Measurements from ENCODE around the gene HUNK.

The HUNK gene

DNA sequence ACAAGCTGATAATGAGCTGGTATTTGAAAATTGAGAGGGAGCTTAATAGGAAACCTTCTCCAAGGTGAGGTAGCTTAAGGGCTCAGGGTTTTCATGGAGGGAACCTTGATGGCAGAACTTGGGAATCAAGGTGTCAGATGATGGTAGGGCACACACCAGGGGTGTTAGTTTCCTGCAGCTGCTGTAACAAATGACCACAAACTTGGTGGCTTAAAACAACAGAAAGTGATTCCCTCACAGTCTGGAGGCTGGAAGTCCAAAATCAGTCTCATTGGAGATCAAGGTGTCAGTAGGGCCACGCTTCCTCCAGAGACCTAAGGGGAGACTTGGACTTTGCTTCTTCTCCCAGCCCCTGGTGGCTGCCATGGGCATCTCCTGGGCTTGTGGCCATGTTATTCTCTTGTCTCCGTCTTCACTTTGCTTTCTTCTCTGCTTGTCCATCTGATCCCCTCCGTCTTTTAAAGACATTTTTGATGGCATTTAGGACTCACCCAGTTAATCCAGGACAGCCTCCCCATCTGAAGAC lies 45.5 kb downstream of the HUNK start:
- Mint-ChIP-seq H3K4me1 (no peaks in the 10 kb centered on the region), H3K9me3 (peaks cover 8% of the 10 kb centered on the region), H3K36me3 (no peaks in the 10 kb centered on the region), H3K27ac (no peak overlapping the region), H3K27me3 (peaks cover 15% of the 10 kb centered on the region), H3K4me3 (no peak overlapping the region)
- no peak for ATAC-seq

DNA sequence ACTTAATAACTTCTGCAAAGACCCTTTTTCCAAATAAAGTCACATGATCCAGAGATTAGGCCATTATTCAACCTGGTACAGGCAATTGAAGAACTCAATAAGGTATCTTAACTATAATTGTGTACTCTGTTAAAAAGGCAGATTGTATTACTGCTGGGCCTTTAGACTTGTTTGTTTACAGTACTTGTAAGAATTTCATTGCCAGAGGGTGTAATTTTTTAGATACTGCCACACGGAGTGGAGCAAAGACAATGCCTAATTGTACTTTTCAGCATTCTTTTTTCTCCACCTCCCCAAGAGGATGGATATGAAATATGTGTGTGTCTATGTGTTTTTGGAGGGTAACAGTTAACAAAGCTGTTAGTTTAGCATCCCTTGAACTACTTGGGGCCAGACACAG lies 47.5 kb downstream of the HUNK start:
- H3K27me3 Mint-ChIP-seq: peaks cover 9% of the 10 kb centered on the region
- no peak overlapping the region for H3K27ac Mint-ChIP-seq
- H3K4me3 Mint-ChIP-seq: no peak overlapping the region
- H3K36me3 Mint-ChIP-seq: no peaks in the 10 kb centered on the region
- H3K4me1 Mint-ChIP-seq: no peaks in the 10 kb centered on the region
- H3K9me3 Mint-ChIP-seq: peaks cover 8% of the 10 kb centered on the region
- ATAC-seq: no peak

- H3K27me3 Mint-ChIP-seq: peaks cover 9% of the 10 kb centered on the region
- no peak overlapping the region for H3K4me3 Mint-ChIP-seq
Observed at GRCh38 chr21:31921079-31921478, 48.3 kb downstream of the HUNK start.

GRCh38 chr21:31922881-31923280 lies 50.1 kb downstream of the HUNK start:
- Mint-ChIP-seq H3K4me1 (no peaks in the 10 kb centered on the region), H3K27me3 (peaks cover 9% of the 10 kb centered on the region), H3K4me3 (no peak overlapping the region), H3K27ac (no peak overlapping the region), H3K36me3 (no peaks in the 10 kb centered on the region), H3K9me3 (peaks cover 12% of the 10 kb centered on the region)
- no peak for ATAC-seq

More at GRCh38 chr21:31921079-31921478, 48.3 kb downstream of the HUNK start:
- H3K9me3 Mint-ChIP-seq: peaks cover 8% of the 10 kb centered on the region
- no peaks in the 10 kb centered on the region for H3K36me3 Mint-ChIP-seq
- ATAC-seq: no peak
- no peaks in the 10 kb centered on the region for H3K4me1 Mint-ChIP-seq
- no peak overlapping the region for H3K27ac Mint-ChIP-seq

GRCh38 chr21:31923756-31924155 lies 50.9 kb downstream of the HUNK start:
- ATAC-seq: no peak
- H3K4me3 Mint-ChIP-seq: no peak overlapping the region
- H3K36me3 Mint-ChIP-seq: no peaks in the 10 kb centered on the region
- no peaks in the 10 kb centered on the region for H3K4me1 Mint-ChIP-seq
- H3K27me3 Mint-ChIP-seq: peaks cover 9% of the 10 kb centered on the region
- no peak overlapping the region for H3K27ac Mint-ChIP-seq
- peaks cover 10% of the 10 kb centered on the region for H3K9me3 Mint-ChIP-seq

GRCh38 chr21:31924548-31924947 lies 51.7 kb downstream of the HUNK start:
- ATAC-seq: no peak
- Mint-ChIP-seq H3K27me3 (peaks cover 9% of the 10 kb centered on the region), H3K9me3 (peaks cover 6% of the 10 kb centered on the region), H3K4me1 (no peaks in the 10 kb centered on the region), H3K4me3 (no peak overlapping the region), H3K27ac (no peak overlapping the region), H3K36me3 (no peaks in the 10 kb centered on the region)

GRCh38 chr21:31926498-31926897 lies 53.7 kb downstream of the HUNK start:
- Mint-ChIP-seq H3K27me3 (peaks cover 17% of the 10 kb centered on the region), H3K4me3 (no peak overlapping the region), H3K9me3 (peaks cover 6% of the 10 kb centered on the region), H3K4me1 (no peaks in the 10 kb centered on the region), H3K36me3 (no peaks in the 10 kb centered on the region), H3K27ac (no peak overlapping the region)
- ATAC-seq: no peak

- H3K27ac Mint-ChIP-seq: no peak overlapping the region
- no peaks in the 10 kb centered on the region for H3K4me1 Mint-ChIP-seq
- ATAC-seq: no peak
- peaks cover 27% of the 10 kb centered on the region for H3K27me3 Mint-ChIP-seq
- H3K9me3 Mint-ChIP-seq: peaks cover 8% of the 10 kb centered on the region
- no peaks in the 10 kb centered on the region for H3K36me3 Mint-ChIP-seq
- H3K4me3 Mint-ChIP-seq: no peak overlapping the region
Observed at GRCh38 chr21:31927689-31928353, 55.0 kb downstream of the HUNK start.

- no peak overlapping the region for H3K27ac Mint-ChIP-seq
Observed at GRCh38 chr21:31928656-31929055, 55.8 kb downstream of the HUNK start.

DNA sequence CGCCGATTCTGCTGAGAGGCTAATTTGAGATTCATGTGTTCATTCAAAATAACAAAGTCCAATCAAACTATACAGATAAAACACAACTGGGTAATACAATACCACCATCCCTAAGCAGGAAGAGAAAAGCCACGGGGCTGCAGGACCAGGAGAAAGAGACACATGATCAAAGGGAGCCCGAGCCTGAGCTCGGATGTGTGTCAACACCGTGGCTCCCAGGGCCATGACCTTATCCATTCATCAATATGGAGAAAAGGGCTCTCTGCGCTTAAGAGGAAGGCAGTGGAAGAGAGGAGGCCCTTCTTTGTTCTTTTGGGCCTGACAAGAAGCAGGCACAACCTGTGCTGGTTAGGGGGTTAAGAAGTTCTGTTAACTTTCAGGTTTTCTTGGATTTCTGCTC lies 56.7 kb downstream of the HUNK start:
- no peak for ATAC-seq
- no peaks in the 10 kb centered on the region for H3K4me1 Mint-ChIP-seq
- H3K27me3 Mint-ChIP-seq: peaks cover 34% of the 10 kb centered on the region
- H3K27ac Mint-ChIP-seq: no peak overlapping the region
- H3K36me3 Mint-ChIP-seq: no peaks in the 10 kb centered on the region
- peaks cover 6% of the 10 kb centered on the region for H3K9me3 Mint-ChIP-seq
- H3K4me3 Mint-ChIP-seq: no peak overlapping the region

More at GRCh38 chr21:31928656-31929055, 55.8 kb downstream of the HUNK start:
- H3K4me3 Mint-ChIP-seq: no peak overlapping the region
- no peak for ATAC-seq
- H3K9me3 Mint-ChIP-seq: peaks cover 6% of the 10 kb centered on the region
- H3K36me3 Mint-ChIP-seq: no peaks in the 10 kb centered on the region
- H3K27me3 Mint-ChIP-seq: peaks cover 30% of the 10 kb centered on the region
- no peaks in the 10 kb centered on the region for H3K4me1 Mint-ChIP-seq

DNA sequence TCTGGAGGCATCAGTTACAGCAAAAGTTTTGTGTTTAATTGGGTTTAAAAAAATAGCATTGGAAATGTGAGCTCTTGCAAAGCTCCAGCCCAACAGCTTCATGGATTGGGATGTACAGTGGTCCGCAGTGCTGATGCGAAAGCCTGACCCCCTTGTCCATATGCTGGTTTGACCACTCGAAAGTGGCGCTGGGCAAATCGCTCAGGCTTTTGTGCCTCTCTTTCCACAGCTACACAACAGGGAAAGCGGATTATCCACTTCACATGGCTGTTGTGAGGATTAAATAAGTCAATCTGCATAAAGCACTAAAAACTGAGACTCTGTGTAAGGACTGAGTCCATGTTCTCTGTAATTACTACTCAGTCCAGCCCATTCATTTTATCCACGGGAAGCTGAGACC lies 57.2 kb downstream of the HUNK start:
- Mint-ChIP-seq H3K36me3 (no peaks in the 10 kb centered on the region), H3K27ac (no peak overlapping the region), H3K4me3 (no peak overlapping the region), H3K4me1 (no peaks in the 10 kb centered on the region), H3K9me3 (peaks cover 6% of the 10 kb centered on the region), H3K27me3 (peaks cover 34% of the 10 kb centered on the region)
- no peak for ATAC-seq

GRCh38 chr21:31931644-31932469 lies 59.0 kb downstream of the HUNK start:
- ATAC-seq: peak; percentile 44
- Mint-ChIP-seq H3K27me3 (peaks cover 34% of the 10 kb centered on the region), H3K27ac (no peak overlapping the region), H3K4me1 (no peaks in the 10 kb centered on the region), H3K36me3 (no peaks in the 10 kb centered on the region), H3K4me3 (no peak overlapping the region), H3K9me3 (peaks cover 2% of the 10 kb centered on the region)

- Mint-ChIP-seq H3K36me3 (no peaks in the 10 kb centered on the region), H3K4me3 (no peak overlapping the region), H3K9me3 (peaks cover 2% of the 10 kb centered on the region), H3K4me1 (no peaks in the 10 kb centered on the region), H3K27me3 (peaks cover 34% of the 10 kb centered on the region), H3K27ac (no peak overlapping the region)
- no peak for ATAC-seq
Observed at GRCh38 chr21:31932470-31932764, 59.6 kb downstream of the HUNK start.

DNA sequence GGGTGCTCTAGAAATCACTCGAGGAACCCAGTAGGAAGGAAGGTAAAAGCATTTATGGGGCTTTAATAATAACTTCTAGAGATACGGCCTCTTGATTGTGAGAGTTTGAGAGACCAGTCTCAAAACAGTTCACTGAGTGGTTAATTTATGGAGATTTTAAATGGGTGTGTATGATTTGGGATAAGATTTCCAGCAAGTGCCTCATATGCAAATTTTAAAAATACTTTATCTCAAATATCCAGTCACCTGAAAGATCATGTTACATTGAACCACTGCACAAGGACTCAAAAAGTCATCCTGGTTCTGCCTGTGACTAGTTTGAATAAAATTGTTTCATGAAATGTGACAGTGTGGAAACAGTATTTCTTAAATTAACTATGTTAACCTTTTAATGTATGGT lies 64.5 kb downstream of the HUNK start:
- Mint-ChIP-seq H3K27ac (no peak overlapping the region), H3K4me1 (no peaks in the 10 kb centered on the region), H3K27me3 (peaks cover 37% of the 10 kb centered on the region), H3K9me3 (no peaks in the 10 kb centered on the region), H3K36me3 (no peaks in the 10 kb centered on the region), H3K4me3 (no peak overlapping the region)
- no peak for ATAC-seq

GRCh38 chr21:31938330-31939301 lies 65.8 kb downstream of the HUNK start:
- Mint-ChIP-seq H3K36me3 (no peaks in the 10 kb centered on the region), H3K4me1 (no peaks in the 10 kb centered on the region), H3K27ac (no peak overlapping the region), H3K4me3 (no peak overlapping the region), H3K27me3 (peaks cover 31% of the 10 kb centered on the region), H3K9me3 (no peaks in the 10 kb centered on the region)
- ATAC-seq: no peak

Data from stimulated activated memory B cell treated with anti-CD40 and anti-IgM and Interleukin-4, amounts not matched to agents 10 μg/mL and 1 μg/mL and 100 μg/mL, for 72 hours (primary cell).